ENCODE data around the gene PRKAR1B.

DNA sequence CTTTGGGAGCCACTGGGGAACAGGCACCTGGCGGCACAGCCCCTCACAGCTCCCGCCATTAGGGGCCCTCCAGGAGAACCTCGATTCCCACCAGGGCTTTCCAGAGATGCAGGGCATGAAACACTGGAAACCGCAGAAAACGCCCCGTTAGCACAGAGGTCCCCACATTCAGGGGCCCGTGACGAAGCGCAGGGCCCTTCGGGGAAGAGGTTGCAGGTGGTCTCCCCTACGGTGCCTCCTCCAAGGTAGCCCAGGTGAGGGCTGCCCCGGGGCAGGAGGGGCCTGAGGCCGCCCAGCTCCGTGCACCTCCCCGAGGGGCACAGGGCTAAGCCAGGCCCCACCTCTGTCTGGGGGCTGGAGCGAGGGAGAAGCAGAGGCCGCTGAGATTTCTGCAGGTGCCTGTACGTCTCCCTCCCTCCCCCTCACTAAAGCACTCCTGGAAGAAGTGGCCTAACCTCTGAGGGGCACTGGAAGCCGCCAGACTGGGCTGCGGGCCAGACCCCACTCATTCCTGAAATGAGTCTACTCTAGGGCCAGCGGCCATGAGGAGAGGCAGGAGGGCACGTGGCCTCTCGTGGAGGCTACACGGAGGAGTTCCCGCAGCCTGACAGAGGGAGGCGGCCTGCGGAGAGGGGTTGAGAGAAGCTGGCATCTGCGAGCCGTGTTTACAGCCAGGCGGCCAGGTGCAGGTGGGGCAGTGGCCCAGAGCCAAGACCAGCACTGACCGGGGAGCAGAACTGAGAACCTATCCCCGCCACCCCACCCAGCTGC, 214.4 kb downstream of the PRKAR1B start:
- TF ChIP-seq, protein P1, sequence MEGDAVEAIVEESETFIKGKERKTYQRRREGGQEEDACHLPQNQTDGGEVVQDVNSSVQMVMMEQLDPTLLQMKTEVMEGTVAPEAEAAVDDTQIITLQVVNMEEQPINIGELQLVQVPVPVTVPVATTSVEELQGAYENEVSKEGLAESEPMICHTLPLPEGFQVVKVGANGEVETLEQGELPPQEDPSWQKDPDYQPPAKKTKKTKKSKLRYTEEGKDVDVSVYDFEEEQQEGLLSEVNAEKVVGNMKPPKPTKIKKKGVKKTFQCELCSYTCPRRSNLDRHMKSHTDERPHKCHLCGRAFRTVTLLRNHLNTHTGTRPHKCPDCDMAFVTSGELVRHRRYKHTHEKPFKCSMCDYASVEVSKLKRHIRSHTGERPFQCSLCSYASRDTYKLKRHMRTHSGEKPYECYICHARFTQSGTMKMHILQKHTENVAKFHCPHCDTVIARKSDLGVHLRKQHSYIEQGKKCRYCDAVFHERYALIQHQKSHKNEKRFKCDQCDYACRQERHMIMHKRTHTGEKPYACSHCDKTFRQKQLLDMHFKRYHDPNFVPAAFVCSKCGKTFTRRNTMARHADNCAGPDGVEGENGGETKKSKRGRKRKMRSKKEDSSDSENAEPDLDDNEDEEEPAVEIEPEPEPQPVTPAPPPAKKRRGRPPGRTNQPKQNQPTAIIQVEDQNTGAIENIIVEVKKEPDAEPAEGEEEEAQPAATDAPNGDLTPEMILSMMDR (IDR thresholded peaks at IDR 0.05) = no peak
- TF ChIP-seq POLR2A (IDR thresholded peaks at IDR 0.05) = no peak
- no peak for TF ChIP-seq EP300 (IDR thresholded peaks at IDR 0.05)

All from sigmoid colon (tissue), 4 donors.